ENCODE results near the gene DTNB. TPM values are rescaled to one million over a fixed set of nuclear protein-coding genes. Genes with fewer than 3 reads are reported as not detected.

DTNB gene
- polyA plus RNA-seq, 1 donor from 2014 or later = 22.5 TPM

- no peak overlapping the region for H3K27ac ChIP-seq (ENCODE audit: low read length)
- H2AFZ ChIP-seq (ENCODE audit: low read depth, low read length) = no peak overlapping the region
- no peak overlapping the region for H3K4me2 ChIP-seq (ENCODE audit: low read length)
- no peaks in the 10 kb centered on the region for H3F3A ChIP-seq (ENCODE audit: insufficient read depth, low read length, poor library complexity, severe bottlenecking)
- no peaks in the 10 kb centered on the region for H3K27me3 ChIP-seq (ENCODE audit: insufficient read depth, low read depth, low read length)
- H3K4me3 ChIP-seq (ENCODE audit: low read length) = no peak overlapping the region
- H3K9ac ChIP-seq (ENCODE audit: low read length) = no peak overlapping the region
- no peaks in the 10 kb centered on the region for H3K79me2 ChIP-seq (replicated peaks; ENCODE audit: insufficient read depth, low read length)
- no peaks in the 10 kb centered on the region for H3K9me3 ChIP-seq (ENCODE audit: low read length)
- H4K20me1 ChIP-seq (ENCODE audit: insufficient read depth) = no peaks in the 10 kb centered on the region
- no peaks in the 10 kb centered on the region for H3K36me3 ChIP-seq (ENCODE audit: insufficient read depth, low read length)
- H3K9me2 ChIP-seq (ENCODE audit: insufficient read depth, low read length) = no peaks in the 10 kb centered on the region
- TF ChIP-seq TAF1 (IDR thresholded peaks at IDR 0.05; ENCODE audit: low read depth) (no peak), SMC3 (conservative IDR thresholded peaks at IDR 0.05; ENCODE audit: poor library complexity) (no peak), EZH2 (IDR thresholded peaks at IDR 0.05; ENCODE audit: borderline replicate concordance, insufficient read depth, low read length, poor library complexity, severe bottlenecking) (no peak), EP300 (conservative IDR thresholded peaks at IDR 0.05; ENCODE audit: poor library complexity, severe bottlenecking) (no peak), POLR2AphosphoS5 (IDR thresholded peaks at IDR 0.05) (no peak), CTCF (IDR thresholded peaks at IDR 0.05; ENCODE audit: poor library complexity, severe bottlenecking) (no peak), REST (IDR thresholded peaks at IDR 0.05; ENCODE audit: borderline replicate concordance) (no peak), MXI1 (conservative IDR thresholded peaks at IDR 0.05; ENCODE audit: poor library complexity, severe bottlenecking) (no peak), RAD21 (conservative IDR thresholded peaks at IDR 0.05) (no peak)
These were observed 155.7 kb downstream of the DTNB start for GRCh38 chr2:25517701-25518100.

- Histone ChIP-seq H3K4me2 (ENCODE audit: low read length) (no peak overlapping the region), H3K4me3 (ENCODE audit: low read length) (no peak overlapping the region), H3K9ac (ENCODE audit: low read length) (no peak overlapping the region), H3K9me2 (ENCODE audit: insufficient read depth, low read length) (no peaks in the 10 kb centered on the region), H3K79me2 (replicated peaks; ENCODE audit: insufficient read depth, low read length) (no peaks in the 10 kb centered on the region), H3F3A (ENCODE audit: insufficient read depth, low read length, poor library complexity, severe bottlenecking) (no peaks in the 10 kb centered on the region), H4K20me1 (ENCODE audit: insufficient read depth) (no peaks in the 10 kb centered on the region), H2AFZ (ENCODE audit: low read depth, low read length) (no peak overlapping the region), H3K27me3 (ENCODE audit: insufficient read depth, low read depth, low read length) (no peaks in the 10 kb centered on the region), H3K27ac (ENCODE audit: low read length) (no peak overlapping the region), H3K36me3 (ENCODE audit: insufficient read depth, low read length) (no peaks in the 10 kb centered on the region), H3K9me3 (ENCODE audit: low read length) (no peaks in the 10 kb centered on the region)
- no peak for TF ChIP-seq REST (IDR thresholded peaks at IDR 0.05; ENCODE audit: borderline replicate concordance)
- no peak for TF ChIP-seq POLR2AphosphoS5 (IDR thresholded peaks at IDR 0.05)
- no peak for TF ChIP-seq EZH2 (IDR thresholded peaks at IDR 0.05; ENCODE audit: borderline replicate concordance, insufficient read depth, low read length, poor library complexity, severe bottlenecking)
- no peak for TF ChIP-seq RAD21 (conservative IDR thresholded peaks at IDR 0.05)
- no peak for TF ChIP-seq SMC3 (conservative IDR thresholded peaks at IDR 0.05; ENCODE audit: poor library complexity)
- TF ChIP-seq CTCF (IDR thresholded peaks at IDR 0.05; ENCODE audit: poor library complexity, severe bottlenecking) = no peak
- TF ChIP-seq TAF1 (IDR thresholded peaks at IDR 0.05; ENCODE audit: low read depth) = no peak
These were observed 159.2 kb downstream of the DTNB start for GRCh38 chr2:25514043-25514637.
